Measurements from ENCODE around the gene OR10G4. TPM values are rescaled to one million over a fixed set of nuclear protein-coding genes. Genes with fewer than 3 reads are reported as not detected.

OR10G4 gene
- total and polyA plus RNA-seq, 2 of the 4 experiments (the other 2 are of a cell fraction), result not detected

GRCh38 chr11:124039557-124039956 is 26.8 kb downstream of the OR10G4 start:
- WGBS, 2 experiments (ENCODE audit: extremely low coverage in 2 of 2, insufficient read length in 1 of 2), result 80% methylated on average over 1 of the region's 9 CpGs; no CpG with 5 or more reads in 1 of the 2 experiments
- Histone ChIP-seq H2BK5ac (ENCODE audit: low read depth, low read length, poor library complexity, severe bottlenecking) (no peak overlapping the region), H3K23ac (ENCODE audit: low read depth, low read length) (no peak overlapping the region), H3K9ac (ENCODE audit: low read depth, low read length) (no peak overlapping the region), H4K8ac (ENCODE audit: low read depth in 2 of 2, low read length in 2 of 2) (no peak overlapping the region), H2BK20ac (ENCODE audit: low read depth, low read length) (no peak overlapping the region), H3K56ac (ENCODE audit: extremely low read depth, insufficient read depth, low read length) (no peak overlapping the region), H3K4me3 (ENCODE audit: insufficient read depth, low read depth, low read length) (no peak overlapping the region), H3K18ac (ENCODE audit: low read depth, low read length) (no peak overlapping the region), H4K20me1 (ENCODE audit: insufficient read depth, low read length) (no peaks in the 10 kb centered on the region), H2AK5ac (ENCODE audit: low read depth, low read length) (no peak overlapping the region), H4K91ac (ENCODE audit: insufficient read depth, low read depth, low read length) (no peak overlapping the region), H3K4me2 (ENCODE audit: low read depth, low read length) (no peak overlapping the region), H3K27ac (ENCODE audit: insufficient read depth, low read length) (no peak overlapping the region), H3K36me3 (ENCODE audit: control insufficient read depth, insufficient read depth, low read length) (no peaks in the 10 kb centered on the region), H3K9me1 (ENCODE audit: insufficient read depth, low read length) (no peaks in the 10 kb centered on the region), H3K79me1 (ENCODE audit: low read depth in 1 of 2, low read length in 2 of 2) (no peaks in the 10 kb centered on the region), H3K14ac (replicated peaks; ENCODE audit: low read depth, low read length) (no peak overlapping the region), H3K4me1 (ENCODE audit: control insufficient read depth, insufficient read depth, low read length) (no peaks in the 10 kb centered on the region), H3K27me3 (ENCODE audit: control insufficient read depth, insufficient read depth, low read length) (no peaks in the 10 kb centered on the region), H2AK9ac (replicated peaks; ENCODE audit: low read depth, low read length, poor library complexity) (no peak overlapping the region), H4K5ac (ENCODE audit: low read depth, low read length) (no peak overlapping the region), H3K4ac (ENCODE audit: low read depth, low read length) (no peak overlapping the region), H3K9me3 (ENCODE audit: control insufficient read depth, insufficient read depth, low read length) (peaks cover 2% of the 10 kb centered on the region; the same call in 1 of the 2 replicates), H2BK15ac (ENCODE audit: low read depth, low read length) (no peak overlapping the region), H2BK120ac (ENCODE audit: low read depth, low read length) (no peak overlapping the region), H2AFZ (replicated peaks; ENCODE audit: low read length, poor library complexity) (no peak overlapping the region)
- ChIA-PET CTCF (interaction anchor here (0.5 to 1.0 kb wide), 2 partner anchors 11 to 226 kb away, joined by 3 to 6 read pairs; no protein-coding TSS in a partner anchor), POLR2A (ENCODE audit: unreplicated experiment) (no interaction called here)
- dilution Hi-C loops (cut with HindIII; ENCODE audit: low sequenced_read_pairs, unreplicated experiment) (no loop called here), in situ Hi-C loops (cut with MboI; ENCODE audit: low sequenced_read_pairs) (no loop called here), intact Hi-C loops (cut with micrococcal nuclease) (no loop called here)
- DNase-seq, result no peak
- no peak for TF ChIP-seq MAZ (IDR thresholded peaks at IDR 0.05; ENCODE audit: borderline replicate concordance, low read depth, low read length)
- TF ChIP-seq RFX5 (IDR thresholded peaks at IDR 0.05; ENCODE audit: low read depth, low read length), result no peak
- no peak for TF ChIP-seq MXI1 (IDR thresholded peaks at IDR 0.05; ENCODE audit: borderline replicate concordance, low read depth, low read length)
- no peak for TF ChIP-seq BHLHE40 (IDR thresholded peaks at IDR 0.05; ENCODE audit: low read depth, low read length)
- no peak for TF ChIP-seq MAFK (IDR thresholded peaks at IDR 0.05; ENCODE audit: low read depth, low read length)
- TF ChIP-seq POLR2A (IDR thresholded peaks at IDR 0.05; ENCODE audit: low read depth, low read length), result no peak
- TF ChIP-seq CEBPB (IDR thresholded peaks at IDR 0.05; ENCODE audit: low read depth, low read length), result no peak
- no peak for TF ChIP-seq NFE2L2 (IDR thresholded peaks at IDR 0.05; ENCODE audit: low read depth, low read length)
- no peak for TF ChIP-seq ELK1 (IDR thresholded peaks at IDR 0.05; ENCODE audit: borderline replicate concordance, low read depth, low read length)
- no peak for TF ChIP-seq SMC3 (IDR thresholded peaks at IDR 0.05; ENCODE audit: low read depth, low read length)
- TF ChIP-seq, protein P1, sequence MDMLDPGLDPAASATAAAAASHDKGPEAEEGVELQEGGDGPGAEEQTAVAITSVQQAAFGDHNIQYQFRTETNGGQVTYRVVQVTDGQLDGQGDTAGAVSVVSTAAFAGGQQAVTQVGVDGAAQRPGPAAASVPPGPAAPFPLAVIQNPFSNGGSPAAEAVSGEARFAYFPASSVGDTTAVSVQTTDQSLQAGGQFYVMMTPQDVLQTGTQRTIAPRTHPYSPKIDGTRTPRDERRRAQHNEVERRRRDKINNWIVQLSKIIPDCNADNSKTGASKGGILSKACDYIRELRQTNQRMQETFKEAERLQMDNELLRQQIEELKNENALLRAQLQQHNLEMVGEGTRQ (IDR thresholded peaks at IDR 0.05; ENCODE audit: low read depth, low read length), result no peak
- TF ChIP-seq FOS (IDR thresholded peaks at IDR 0.05; ENCODE audit: low read depth, low read length), result no peak
- TF ChIP-seq RAD21 (IDR thresholded peaks at IDR 0.05; ENCODE audit: low read length), result no peak
- BruUV-seq (replicated peaks), result no TSS peak
- ATAC-seq (ENCODE audit: low read depth), result no peak

Data from IMR-90 (cell line).